ENCODE results near the gene MAMDC2. TPM values are rescaled to one million over a fixed set of nuclear protein-coding genes. Genes with fewer than 3 reads are reported as not detected.

The MAMDC2 gene
- total RNA-seq, 1 experiment from 2014 or later, result 3.1 TPM

DNA sequence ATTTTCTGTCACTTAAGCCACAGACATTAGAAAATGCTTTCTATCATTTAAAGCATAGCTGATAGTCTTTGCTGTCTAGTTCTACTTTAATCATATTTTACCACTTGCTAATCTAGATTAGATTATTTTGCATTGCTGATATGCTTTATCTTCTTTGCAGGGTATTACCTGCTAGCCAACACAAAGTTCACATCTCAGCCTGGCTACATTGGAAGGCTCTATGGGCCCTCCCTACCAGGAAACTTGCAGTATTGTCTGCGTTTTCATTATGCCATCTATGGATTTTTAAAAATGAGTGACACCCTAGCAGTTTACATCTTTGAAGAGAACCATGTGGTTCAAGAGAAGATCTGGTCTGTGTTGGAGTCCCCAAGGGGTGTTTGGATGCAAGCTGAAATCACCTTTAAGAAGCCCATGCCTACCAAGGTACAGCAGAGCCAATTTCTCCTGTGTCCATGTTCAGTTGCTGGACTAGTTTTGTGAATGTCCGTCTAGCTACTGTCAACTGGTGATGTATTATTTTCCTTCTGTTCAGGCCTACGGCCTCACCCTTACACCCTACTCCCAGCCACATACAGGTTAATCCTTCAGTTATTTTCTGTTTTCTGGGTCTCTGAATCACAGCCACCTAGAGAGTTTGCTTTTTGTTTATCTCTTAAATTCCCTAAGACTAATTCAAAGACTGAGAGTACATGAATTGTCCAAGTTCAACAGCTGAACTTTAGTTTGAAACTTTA lies 99.9 kb downstream of the MAMDC2 start:
- DNase-seq (ENCODE audit: low read depth), result no peak
- in situ Hi-C loops (cut with HindIII; ENCODE audit: low pct_unique_long_range_greater_than_20kb, low sequenced_read_pairs), result no loop called here

DNA sequence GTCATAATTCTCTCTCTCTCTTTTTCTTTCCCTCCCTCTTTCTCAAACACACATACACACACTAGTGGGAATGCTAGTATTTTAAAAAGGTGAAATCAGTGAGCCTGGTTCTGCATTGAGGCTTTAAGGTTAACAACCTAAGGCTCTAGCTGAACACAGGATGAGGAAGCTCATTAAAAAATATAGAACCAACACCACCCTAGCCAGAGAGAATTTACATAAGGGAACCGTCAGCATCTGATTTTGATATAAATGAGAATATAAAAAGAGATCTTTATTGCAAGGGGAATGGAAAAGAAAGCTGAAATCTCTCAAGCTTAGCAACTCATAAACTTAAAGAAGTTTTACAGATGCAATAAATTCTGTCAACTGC lies 100.5 kb downstream of the MAMDC2 start:
- no peak for DNase-seq (ENCODE audit: low read depth)
- in situ Hi-C loops (cut with HindIII; ENCODE audit: low pct_unique_long_range_greater_than_20kb, low sequenced_read_pairs), result no loop called here

DNA sequence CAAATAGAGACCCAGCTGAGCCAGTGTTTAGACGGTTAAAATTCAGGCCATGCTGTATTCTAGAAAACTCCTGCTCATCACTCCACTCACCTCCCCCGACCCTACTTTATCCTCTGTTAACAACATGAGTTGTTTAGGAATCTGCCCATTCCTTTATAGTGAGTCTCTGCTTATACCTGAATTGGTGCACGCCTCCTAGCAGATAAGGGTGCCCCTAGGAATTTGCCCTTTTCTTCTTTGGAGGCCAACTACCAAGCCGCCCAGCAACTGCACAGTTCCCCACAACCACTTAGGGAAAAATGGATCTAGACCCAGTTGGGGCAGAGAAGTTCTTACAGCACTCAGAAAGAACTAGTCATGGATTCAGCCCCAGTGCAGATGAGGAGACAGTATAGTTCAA lies 102.3 kb downstream of the MAMDC2 start:
- DNase-seq (ENCODE audit: low read depth), result no peak
- in situ Hi-C loops (cut with HindIII; ENCODE audit: low pct_unique_long_range_greater_than_20kb, low sequenced_read_pairs), result no loop called here

DNA sequence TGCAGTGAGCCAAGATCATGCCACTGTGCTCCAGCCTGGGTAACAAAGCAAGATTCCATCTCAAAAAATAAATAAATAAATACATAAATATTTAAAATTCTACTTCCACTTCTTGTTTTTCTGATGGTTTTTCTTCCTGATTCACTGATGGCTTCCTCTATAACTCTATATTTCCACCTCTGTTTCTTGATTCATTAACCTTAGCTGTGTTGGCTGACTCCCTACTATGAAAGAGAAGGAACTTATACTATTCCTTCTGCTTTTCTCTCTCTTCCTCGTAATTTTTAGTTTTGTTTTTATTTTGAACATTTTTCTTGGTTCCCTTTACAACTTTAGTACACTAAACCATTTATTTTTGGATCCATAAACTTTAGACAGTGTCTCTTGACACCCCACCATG lies 103.5 kb downstream of the MAMDC2 start:
- in situ Hi-C loops (cut with HindIII; ENCODE audit: low pct_unique_long_range_greater_than_20kb, low sequenced_read_pairs), result no loop called here
- no peak for DNase-seq (ENCODE audit: low read depth)

DNA sequence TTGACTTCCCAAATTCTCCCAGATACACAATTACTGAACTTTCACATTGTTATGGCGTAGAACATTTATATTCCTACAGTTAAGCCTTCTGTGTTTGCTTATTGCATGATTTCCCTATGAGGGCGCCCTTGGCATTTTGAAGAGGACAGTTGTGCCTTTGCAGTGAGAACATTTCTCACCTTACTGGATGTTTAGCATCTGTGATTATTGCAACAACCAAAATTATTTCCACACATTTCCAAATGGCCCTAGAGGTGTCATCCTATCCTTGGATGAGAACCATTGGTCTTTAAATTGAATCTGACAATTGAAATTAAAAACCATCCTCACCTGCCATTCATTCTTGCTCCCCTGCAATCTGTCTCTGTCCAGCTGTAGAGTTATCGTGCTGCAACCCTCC lies 104.0 kb downstream of the MAMDC2 start:
- DNase-seq (ENCODE audit: low read depth), result no peak
- in situ Hi-C loops (cut with HindIII; ENCODE audit: low pct_unique_long_range_greater_than_20kb, low sequenced_read_pairs), result no loop called here

DNA sequence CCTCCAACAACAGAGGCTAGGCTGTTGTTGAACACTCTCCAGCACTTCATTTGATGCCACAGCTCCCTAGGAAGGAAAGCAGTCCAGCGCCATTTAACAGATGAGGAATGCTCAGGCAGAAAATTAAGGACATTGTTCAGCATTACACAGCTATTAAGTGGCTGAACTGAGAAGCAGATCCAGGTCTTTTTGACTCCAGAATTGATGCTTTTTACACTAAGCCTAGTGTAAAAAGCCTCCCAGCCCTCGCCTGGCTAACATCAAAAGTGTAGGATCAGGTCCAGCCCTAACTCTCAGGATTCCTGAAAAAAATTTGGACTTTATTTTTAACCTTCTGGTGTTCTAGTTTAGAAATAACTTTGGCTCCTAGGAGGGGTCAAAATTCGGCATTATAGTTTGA lies 108.7 kb downstream of the MAMDC2 start:
- DNase-seq (ENCODE audit: low read depth), result no peak
- in situ Hi-C loops (cut with HindIII; ENCODE audit: low pct_unique_long_range_greater_than_20kb, low sequenced_read_pairs), result no loop called here

DNA sequence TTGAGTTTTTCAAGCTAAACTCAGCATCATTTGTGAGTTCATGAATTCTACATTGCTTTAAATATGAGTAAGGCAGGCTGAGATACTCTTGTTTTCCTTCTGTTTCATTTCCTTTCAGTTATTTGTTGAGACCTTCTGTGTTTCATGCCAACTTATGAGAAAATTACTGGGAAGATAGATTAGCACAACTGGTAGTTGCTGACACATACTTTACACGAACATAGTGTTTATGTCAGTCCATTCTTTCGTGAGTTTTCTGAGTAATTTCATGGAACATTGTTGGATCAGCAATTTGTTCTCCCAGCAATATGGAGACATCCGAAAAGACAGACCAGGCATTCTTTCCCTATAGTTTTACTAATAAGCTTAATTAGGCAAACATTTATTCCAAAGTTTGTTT lies 113.1 kb downstream of the MAMDC2 start:
- no peak for DNase-seq (ENCODE audit: low read depth)
- in situ Hi-C loops (cut with HindIII; ENCODE audit: low pct_unique_long_range_greater_than_20kb, low sequenced_read_pairs), result no loop called here

DNA sequence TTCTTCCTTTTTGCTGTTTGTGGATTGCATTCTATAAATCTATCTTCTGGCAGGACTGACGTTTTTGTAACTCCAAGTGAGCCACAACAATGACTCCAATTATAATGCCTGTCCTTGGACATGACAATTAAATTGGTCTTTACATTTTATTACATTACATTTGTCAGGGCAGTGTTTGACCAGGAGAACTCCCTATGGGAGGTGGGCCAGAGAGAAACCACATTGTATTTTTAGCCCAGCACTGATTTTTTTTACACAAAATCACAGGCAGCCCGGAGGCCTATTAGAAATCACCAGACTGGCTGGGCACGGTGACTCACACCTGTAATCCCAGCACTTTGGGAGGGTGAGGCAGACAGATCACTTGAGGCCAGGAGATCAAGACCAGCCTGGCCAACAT lies 116.0 kb downstream of the MAMDC2 start:
- DNase-seq (ENCODE audit: low read depth), result no peak
- in situ Hi-C loops (cut with HindIII; ENCODE audit: low pct_unique_long_range_greater_than_20kb, low sequenced_read_pairs), result no loop called here

DNA sequence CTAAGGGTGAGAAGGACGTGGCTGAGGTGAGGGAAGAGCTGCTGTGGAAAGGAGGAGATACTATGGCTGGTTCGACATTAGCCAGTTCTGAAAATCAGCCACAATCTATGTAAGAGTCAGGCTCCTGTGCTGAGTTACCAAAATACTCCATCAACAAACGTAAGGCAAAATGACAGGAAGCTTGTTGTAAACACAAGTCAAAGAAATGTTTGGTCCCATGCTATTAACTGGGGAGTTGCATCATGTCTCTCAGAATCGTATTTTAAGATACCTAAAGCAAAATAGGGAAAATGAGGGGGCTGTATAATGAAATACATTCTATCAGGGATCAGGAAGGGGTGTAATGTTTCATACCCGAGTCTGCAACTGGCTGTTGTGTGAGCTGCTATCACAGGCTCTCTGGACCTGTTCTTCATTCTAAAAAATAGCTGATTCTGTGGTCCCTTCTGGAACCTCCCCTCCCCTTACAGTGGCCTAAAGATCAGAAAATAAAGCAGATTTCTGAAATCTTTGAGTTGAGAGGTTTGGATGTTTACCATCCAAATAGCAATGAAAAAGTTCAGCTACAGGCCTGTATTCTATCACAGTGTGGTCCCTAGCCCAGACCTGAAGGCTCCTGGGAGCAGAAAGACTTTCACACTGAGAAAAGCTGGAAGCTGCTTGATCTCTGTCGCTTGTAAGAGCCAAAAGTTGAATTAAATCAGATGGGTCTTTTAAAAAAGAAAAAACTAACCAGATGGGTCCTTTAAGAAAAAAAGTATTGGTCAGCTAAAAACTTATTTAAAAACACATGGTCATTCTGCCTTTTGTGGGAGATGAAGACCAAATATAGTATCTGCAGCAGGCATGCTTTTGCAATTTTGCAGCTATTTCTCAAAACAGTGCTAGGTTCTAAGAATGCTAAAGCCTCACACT lies 117.3 kb downstream of the MAMDC2 start:
- in situ Hi-C loops (cut with HindIII; ENCODE audit: low pct_unique_long_range_greater_than_20kb, low sequenced_read_pairs), result no loop called here
- no peak for DNase-seq (ENCODE audit: low read depth)

DNA sequence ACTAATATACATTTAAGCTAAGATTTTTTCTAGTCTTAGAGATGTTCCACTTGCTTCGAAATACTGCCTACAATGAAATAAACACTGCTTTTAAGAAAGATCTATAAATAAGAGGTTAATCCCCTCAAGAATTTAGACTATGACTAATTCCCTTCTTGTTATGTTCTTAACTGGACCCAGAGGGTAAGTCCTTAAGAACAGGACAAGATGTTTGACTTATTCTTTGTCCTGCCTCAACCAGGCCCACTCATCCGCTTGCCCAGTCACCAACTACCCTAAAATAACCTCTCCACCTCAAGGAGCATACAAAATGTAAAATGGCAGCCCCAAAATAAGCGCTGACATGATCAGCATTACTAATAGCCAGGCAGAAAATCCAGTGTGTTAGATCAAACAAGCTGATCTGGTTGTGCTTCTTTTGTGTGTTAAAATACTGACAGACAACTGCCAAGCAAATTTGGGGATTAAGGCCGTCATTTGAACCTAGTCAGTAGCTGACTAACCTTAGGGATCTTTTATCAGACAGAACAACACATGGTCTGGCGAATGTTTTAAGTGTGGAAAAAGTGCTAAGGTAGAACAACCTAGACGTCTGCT lies 121.5 kb downstream of the MAMDC2 start:
- in situ Hi-C loops (cut with HindIII; ENCODE audit: low pct_unique_long_range_greater_than_20kb, low sequenced_read_pairs), result no loop called here
- DNase-seq (ENCODE audit: low read depth), result no peak

DNA sequence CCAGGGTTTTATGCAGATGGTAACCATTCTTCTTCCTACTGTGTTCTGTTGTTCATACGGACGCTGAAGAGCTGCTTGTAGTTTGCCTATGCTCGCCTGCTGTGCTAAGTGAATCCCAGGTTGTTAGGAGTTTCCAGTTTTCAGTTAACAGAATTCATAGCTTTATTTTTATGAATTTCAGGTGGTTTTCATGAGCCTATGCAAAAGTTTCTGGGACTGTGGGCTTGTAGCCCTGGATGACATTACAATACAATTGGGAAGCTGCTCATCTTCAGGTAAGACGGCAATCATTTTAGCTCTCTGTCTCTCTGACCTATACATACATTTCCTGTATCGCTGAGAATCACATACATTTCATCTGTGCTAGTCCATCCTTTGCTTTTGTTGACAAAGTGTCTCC lies 124.9 kb downstream of the MAMDC2 start:
- in situ Hi-C loops (cut with HindIII; ENCODE audit: low pct_unique_long_range_greater_than_20kb, low sequenced_read_pairs), result no loop called here
- DNase-seq (ENCODE audit: low read depth), result no peak

DNA sequence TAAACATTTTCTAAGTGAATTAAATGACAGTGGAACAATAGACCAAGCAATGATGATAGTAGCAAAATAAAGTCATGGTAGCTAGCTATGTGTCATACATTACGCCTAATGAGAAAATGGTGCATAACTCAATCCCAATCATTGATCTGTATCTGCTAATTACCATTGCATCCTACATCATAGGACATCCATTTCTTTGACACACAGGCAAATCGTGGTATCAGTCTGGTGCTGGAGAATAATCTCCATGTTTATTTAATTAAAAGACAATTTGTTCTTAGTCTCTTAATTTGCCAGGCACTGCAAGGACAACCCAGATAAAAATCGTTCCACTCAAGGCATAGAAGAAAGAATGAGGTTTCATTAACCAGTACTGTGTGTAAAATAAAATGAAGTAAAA lies 125.6 kb downstream of the MAMDC2 start:
- in situ Hi-C loops (cut with HindIII; ENCODE audit: low pct_unique_long_range_greater_than_20kb, low sequenced_read_pairs), result no loop called here
- no peak for DNase-seq (ENCODE audit: low read depth)

DNA sequence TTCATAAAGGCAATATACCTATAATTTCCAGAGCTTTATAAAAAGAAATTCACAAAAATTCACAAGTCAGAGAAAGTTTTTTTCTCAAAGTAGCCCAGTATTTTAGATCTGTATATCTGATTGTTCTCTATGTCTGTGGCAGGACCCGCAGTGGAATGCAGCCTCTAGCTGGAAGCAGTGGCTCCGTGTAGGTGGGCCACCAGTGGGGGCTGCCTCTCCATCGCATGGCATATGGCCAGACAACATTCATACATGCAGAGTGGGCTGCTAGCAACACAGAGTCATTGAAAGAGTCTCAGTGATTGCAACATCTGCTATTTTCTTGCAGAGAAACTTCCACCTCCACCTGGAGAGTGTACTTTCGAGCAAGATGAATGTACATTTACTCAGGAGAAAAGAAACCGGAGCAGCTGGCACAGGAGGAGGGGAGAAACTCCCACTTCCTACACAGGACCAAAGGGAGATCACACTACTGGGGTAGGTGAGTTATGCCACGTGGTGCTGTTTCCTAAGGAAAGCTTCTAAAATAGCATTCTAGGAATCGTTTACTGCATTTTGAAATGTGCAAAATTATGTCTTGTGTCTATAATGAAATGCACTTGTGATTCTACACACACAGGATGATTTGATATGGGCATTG lies 126.6 kb downstream of the MAMDC2 start:
- DNase-seq (ENCODE audit: low read depth), result no peak
- in situ Hi-C loops (cut with HindIII; ENCODE audit: low pct_unique_long_range_greater_than_20kb, low sequenced_read_pairs), result no loop called here

DNA sequence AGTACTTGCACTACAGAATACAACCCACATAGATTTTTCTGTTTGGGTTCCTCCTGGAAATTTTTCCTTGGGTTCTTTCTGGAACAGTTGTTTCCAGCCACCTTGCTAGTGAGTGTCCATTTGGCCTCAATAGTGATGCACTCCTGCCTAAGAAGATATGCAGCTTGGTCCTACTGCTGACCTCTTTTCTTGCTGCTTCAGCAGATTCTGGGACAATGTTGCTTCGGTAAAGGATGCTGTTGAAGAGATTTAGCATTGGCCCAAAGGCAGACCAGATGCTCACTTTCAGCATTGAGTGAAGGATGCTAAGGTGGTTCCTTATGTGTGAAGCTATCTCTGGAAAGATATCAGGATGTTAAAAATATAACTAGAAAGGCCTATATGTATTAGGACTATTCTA lies 128.9 kb downstream of the MAMDC2 start:
- in situ Hi-C loops (cut with HindIII; ENCODE audit: low pct_unique_long_range_greater_than_20kb, low sequenced_read_pairs), result no loop called here
- DNase-seq (ENCODE audit: low read depth), result no peak

DNA sequence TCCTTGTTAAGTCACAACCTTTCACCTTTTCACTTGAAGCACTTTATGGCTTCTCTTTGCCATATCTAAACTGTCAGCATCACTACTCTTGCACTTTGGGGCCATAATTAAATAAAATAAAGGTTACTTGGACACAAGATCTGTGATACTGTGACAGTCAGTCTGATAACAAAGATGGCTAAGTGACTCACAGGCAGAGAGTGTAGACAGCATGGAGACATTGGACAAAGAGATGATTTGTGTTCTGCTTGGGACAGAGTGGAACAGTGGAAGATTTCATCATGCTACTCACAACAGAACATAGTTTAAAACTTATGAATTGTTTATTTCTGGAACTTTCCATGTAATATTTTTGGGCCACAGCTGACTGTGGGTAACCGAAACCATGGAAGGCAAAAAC lies 133.5 kb downstream of the MAMDC2 start:
- DNase-seq (ENCODE audit: low read depth), result no peak
- in situ Hi-C loops (cut with HindIII; ENCODE audit: low pct_unique_long_range_greater_than_20kb, low sequenced_read_pairs), result no loop called here

DNA sequence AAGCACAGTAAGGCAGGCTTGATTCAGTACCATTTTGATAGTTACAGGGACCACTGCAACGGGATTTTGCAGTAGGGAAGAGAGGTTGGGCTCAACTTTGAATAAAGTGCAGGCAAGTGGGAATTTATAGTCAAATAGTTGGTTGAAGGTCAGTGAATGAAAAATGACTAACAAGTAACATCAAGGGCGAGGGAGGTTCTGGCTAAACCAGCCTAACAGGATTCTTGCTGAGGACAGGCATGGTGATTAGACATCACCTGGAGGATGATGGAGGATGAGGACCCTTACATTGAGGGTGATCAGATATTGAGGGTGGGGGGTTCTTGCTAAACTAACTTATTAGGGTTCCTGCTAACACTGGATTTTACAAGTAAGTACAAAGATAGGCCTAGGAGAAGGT lies 149.1 kb downstream of the MAMDC2 start:
- no peak for DNase-seq (ENCODE audit: low read depth)
- in situ Hi-C loops (cut with HindIII; ENCODE audit: low pct_unique_long_range_greater_than_20kb, low sequenced_read_pairs), result no loop called here

DNA sequence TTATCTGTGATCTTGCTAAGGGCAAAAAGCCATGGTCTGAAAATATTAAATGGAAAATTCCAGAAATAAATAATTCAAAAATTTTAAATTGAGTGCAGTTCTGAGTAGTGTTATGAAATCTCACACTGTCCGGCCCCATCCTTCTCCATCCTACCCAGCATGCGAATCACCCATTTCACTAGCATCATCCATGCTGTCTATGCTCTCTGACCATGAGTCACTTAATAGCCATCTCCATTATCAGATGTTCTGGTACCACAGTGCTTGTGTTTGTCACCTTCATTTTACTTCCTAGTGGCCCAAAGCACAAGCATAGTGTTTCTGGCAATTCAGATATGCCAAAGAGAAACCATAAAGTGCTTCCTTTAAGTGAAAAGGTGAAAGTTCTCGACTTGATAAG lies 151.8 kb downstream of the MAMDC2 start:
- DNase-seq (ENCODE audit: low read depth), result no peak
- in situ Hi-C loops (cut with HindIII; ENCODE audit: low pct_unique_long_range_greater_than_20kb, low sequenced_read_pairs), result no loop called here

DNA sequence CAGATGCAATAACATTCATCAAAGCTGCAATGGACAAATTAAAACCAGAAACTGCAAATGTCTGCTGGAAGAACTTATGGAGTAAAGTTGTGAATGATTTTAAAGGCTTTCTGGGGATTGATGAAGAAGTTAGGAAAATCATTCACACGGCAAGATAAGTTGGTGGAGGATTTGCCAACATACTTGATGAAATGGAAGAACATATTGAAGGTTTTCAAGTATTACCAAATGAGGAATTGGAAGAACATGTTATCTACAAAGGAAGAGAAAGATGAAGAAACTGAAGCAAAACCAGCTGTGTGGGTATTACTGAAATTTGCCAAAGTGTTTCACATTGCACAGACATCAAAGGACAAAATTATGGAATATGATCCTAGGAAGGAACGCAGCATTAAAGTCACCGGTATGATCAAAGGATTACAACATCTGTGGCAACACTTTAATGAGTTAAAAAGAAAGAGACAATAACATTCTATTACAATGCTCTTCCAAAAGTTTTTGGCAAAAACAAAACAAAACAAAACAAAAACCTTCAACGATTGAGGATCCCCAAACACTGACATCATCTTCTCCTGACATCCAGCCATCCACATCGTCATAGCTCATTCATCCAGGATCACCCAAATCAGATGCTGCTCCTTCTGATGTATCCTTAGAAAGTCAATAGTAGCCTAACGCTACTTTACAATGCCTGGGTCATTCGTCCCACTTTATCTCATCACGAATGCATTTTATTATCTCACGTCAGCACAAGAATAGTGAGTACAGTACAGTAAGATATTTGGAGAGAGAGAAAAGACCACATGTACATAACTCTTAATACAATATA lies 153.8 kb downstream of the MAMDC2 start:
- no peak for DNase-seq (ENCODE audit: low read depth)
- in situ Hi-C loops (cut with HindIII; ENCODE audit: low pct_unique_long_range_greater_than_20kb, low sequenced_read_pairs), result no loop called here

Data from Caki2 (cell line).